HepG2 (cell line): ENCODE measurements around the gene FHIT. TPM values are rescaled to one million over a fixed set of nuclear protein-coding genes. Genes with fewer than 3 reads are reported as not detected.

Experiments used
- ATAC-seq: fragments of 200-7000 bp; cut with Tn5 transposase; 3 replicates; pipeline ENCODE4 v1.9.1; 2020; ENCODE audit warnings: mild to moderate bottlenecking, moderate library complexity
- BruUV-seq: library from RNA; stranded (reverse); fragments of 400-500 nt; replicated peaks from 2 replicates; lab custom pipeline; 2021; lab: Mats Ljungman, UMichigan
- CTCF ChIA-PET: fragments of 300-600 bp; formaldehyde crosslinking; extraction: SDS; loops from one replicate; lab custom pipeline; 2021; ENCODE audit warnings: low total read pairs, inconsistent platforms, low intra/inter-chr PET ratio; lab: Yijun Ruan, JAX
- POLR2A ChIA-PET: fragments of 350-600 bp; sonication (Branson Sonifier 250); formaldehyde crosslinking; loops from one replicate; lab custom pipeline; 2020; ENCODE audit warnings: antibody characterized with exemption, inconsistent platforms; lab: Yijun Ruan, JAX
- DNase-seq: peaks from one replicate; pipeline ENCODE4 v3.0.0-alpha.2; 2015; ENCODE audit warnings: low spot score
- FAIRE-seq: peaks from 3 replicates; lab custom pipeline; 2011; peaks lifted over from hg19 to GRCh38; lab: Jason Lieb, UNC
- H2AFZ ChIP-seq: one replicate; pipeline ENCODE4 v1.6.1; 2011; ENCODE audit warnings: low read length, inconsistent platforms
- H3K27ac ChIP-seq: fragments of 300-600 bp; 3 replicates; pipeline ENCODE4 v1.8.0; 2011; ENCODE audit warnings: mixed run types, mild to moderate bottlenecking, mixed read lengths, low read length, inconsistent platforms; ENCODE audit not compliant: insufficient read depth; ENCODE audit errors: extremely low read length
- H3K27me3 ChIP-seq, 2 experiments: fragments of 200-600 bp in 1 of 2; 2 replicates in 1 of 2; 3 replicates in 1 of 2; pipeline versions ENCODE4 v1.6.0 to v1.8.0; 2011; ENCODE audit warnings: low read length in 2 of 2, mild to moderate bottlenecking in 2 of 2, moderate library complexity in 2 of 2, inconsistent platforms in 1 of 2; ENCODE audit not compliant: insufficient read depth in 2 of 2, control insufficient read depth in 1 of 2
- H3K36me3 ChIP-seq, 2 experiments: fragments of 200-600 bp in 1 of 2; replicated peaks in 1 of 2; 2 replicates in 1 of 2; 3 replicates in 1 of 2; pipeline versions ENCODE4 v1.5.1 to v1.8.0; 2011; ENCODE audit warnings: low read length in 2 of 2, inconsistent platforms in 1 of 2; ENCODE audit not compliant: insufficient read depth in 2 of 2, control insufficient read depth in 1 of 2
- H3K4me1 ChIP-seq: 2 replicates; pipeline ENCODE4 v1.5.1; 2012; ENCODE audit warnings: low read length, inconsistent platforms; ENCODE audit not compliant: insufficient read depth
- H3K4me2 ChIP-seq: 2 replicates; pipeline ENCODE4 v1.6.0; 2011; ENCODE audit warnings: low read depth, low read length, inconsistent platforms
- H3K4me3 ChIP-seq, 3 experiments: fragments of 200-600 bp in 1 of 3; sonication (generic), shearing (Covaris generic) in 1 of 3; replicated peaks in 1 of 3; 2 replicates each; pipeline ENCODE4 v1.5.1; 2011 to 2016; ENCODE audit warnings: low read length in 3 of 3, inconsistent platforms in 2 of 3, low read depth in 2 of 3, mild to moderate bottlenecking in 2 of 3, control low read depth in 1 of 3, mixed read lengths in 1 of 3; ENCODE audit not compliant: insufficient read depth in 1 of 3
- H3K79me2 ChIP-seq: one replicate; pipeline ENCODE4 v1.6.1; 2011; ENCODE audit warnings: low read length, inconsistent platforms; ENCODE audit not compliant: insufficient read depth
- H3K9ac ChIP-seq: 2 replicates; pipeline ENCODE4 v1.6.0; 2011; ENCODE audit warnings: mild to moderate bottlenecking, low read depth, low read length, inconsistent platforms; ENCODE audit not compliant: insufficient read depth
- H3K9me3 ChIP-seq: 2 replicates; pipeline ENCODE4 v1.5.1; 2012; ENCODE audit warnings: mild to moderate bottlenecking, low read length
- H4K20me1 ChIP-seq: 2 replicates; pipeline ENCODE4 v1.6.0; 2011; ENCODE audit warnings: inconsistent platforms, mild to moderate bottlenecking, low read length, moderate library complexity; ENCODE audit not compliant: insufficient read depth
- CEBPG ChIP-seq: IDR thresholded peaks from 2 replicates; pipeline ENCODE4 v1.6.1; 2016
- NCOR1 ChIP-seq: fragments of 200-600 bp; sonication (generic); IDR thresholded peaks from 2 replicates; pipeline ENCODE4 v1.7.0; 2017; ENCODE audit warnings: antibody characterized with exemption, low read length, borderline replicate concordance
- NFIC ChIP-seq: IDR thresholded peaks from 2 replicates; pipeline ENCODE4 v1.6.1; 2012; ENCODE audit warnings: mild to moderate bottlenecking, low read length, inconsistent platforms
- RORA ChIP-seq: sonication (generic); formaldehyde crosslinking; IDR thresholded peaks from 2 replicates; pipeline ENCODE4 v1.5.0; 2020; ENCODE audit warnings: mild to moderate bottlenecking, missing genetic modification reagents, moderate library complexity
- TCF12 ChIP-seq, 2 experiments: fragments of 450-650 bp in 1 of 2; sonication (generic) in 1 of 2; formaldehyde crosslinking in 1 of 2; IDR thresholded peaks; 2 replicates each; pipeline versions ENCODE4 v1.6.1 to v1.8.0; 2017 to 2022; ENCODE audit warnings: antibody characterized with exemption in 1 of 2, mild to moderate bottlenecking in 1 of 2, missing genetic modification reagents in 1 of 2, moderate library complexity in 1 of 2
- TCF7L2 ChIP-seq: IDR thresholded peaks from 2 replicates; pipeline ENCODE4 v1.6.1; 2011; ENCODE audit warnings: mild to moderate bottlenecking, low read depth, low read length, moderate library complexity
- ZFP41 ChIP-seq: sonication (generic); formaldehyde crosslinking; IDR thresholded peaks from 2 replicates; pipeline ENCODE4 v1.4.0; 2020; ENCODE audit warnings: mild to moderate bottlenecking, missing genetic modification reagents, borderline replicate concordance
- ZFYVE20 ChIP-seq: sonication (generic); formaldehyde crosslinking; IDR thresholded peaks from 2 replicates; pipeline ENCODE4 v1.8.0; 2023; ENCODE audit warnings: low read depth, mild to moderate bottlenecking, moderate library complexity, missing genetic modification reagents, borderline replicate concordance
- ZMYM3 ChIP-seq: sonication (generic); formaldehyde crosslinking; IDR thresholded peaks from 2 replicates; pipeline ENCODE4 v1.5.1; 2020; ENCODE audit warnings: mild to moderate bottlenecking, missing genetic modification reagents
- ZSCAN9 ChIP-seq: IDR thresholded peaks from 2 replicates; pipeline ENCODE4 v1.6.1; 2016; ENCODE audit warnings: borderline replicate concordance
- WGBS: methylation state at CpG from one replicate; pipeline ENCODE4 v1.1.6; 2017; ENCODE audit warnings: low lambda C conversion rate; 5-methylcytosine and 5-hydroxymethylcytosine counted together
- in situ Hi-C: cut with HindIII; loops from 2 replicates; pipeline ENCODE4 v1.10.0; 2017; ENCODE audit warnings: low pct_unique_long_range_greater_than_20kb; ENCODE audit not compliant: extremely low pct_ligation_motif_present
- intact Hi-C: fragments of 100-400 bp; cut with micrococcal nuclease; formaldehyde crosslinking; loops from one replicate; pipeline ENCODE4 v1.10.0; 2022; ENCODE audit not compliant: unreplicated experiment
- polyA plus RNA-seq, 8 experiments: library from polyadenylated mRNA; depleted of rRNA in 3 of 8; stranded (reverse) in 7 of 8; unstranded in 1 of 8; fragments of >200 nt; fragmentation: Illumina TruSeq in 4 of 8; extraction: Trizol in 4 of 8; gene quantifications; 2 replicates each; pipeline versions ENCODE4 v1.2.1 to v1.2.3, GENCODE V29; 2011 to 2016; ENCODE audit warnings: low read depth in 4 of 8, missing spikeins in 1 of 8, mixed read lengths in 1 of 8; ENCODE audit not compliant: insufficient read depth in 1 of 8
- total RNA-seq, 5 experiments: library from RNA; depleted of rRNA; stranded (reverse); fragments of >200 nt; fragmentation: Illumina TruSeq; extraction: Trizol; gene quantifications; 2 replicates each; pipeline ENCODE4 v1.2.3, GENCODE V29; 2016; ENCODE audit warnings: low read depth in 1 of 5
- TF ChIP-seq, protein P1 (sequence below): sonication (generic); formaldehyde crosslinking; IDR thresholded peaks from 2 replicates; pipeline ENCODE4 v1.4.0; 2020; ENCODE audit warnings: missing genetic modification reagents, borderline replicate concordance

The FHIT gene
- total and polyA plus RNA-seq, 2 of the 13 experiments (the other 11 are each of a cell fraction or from before 2014, with no cell fraction given), result 4.0 to 4.6 TPM

DNA sequence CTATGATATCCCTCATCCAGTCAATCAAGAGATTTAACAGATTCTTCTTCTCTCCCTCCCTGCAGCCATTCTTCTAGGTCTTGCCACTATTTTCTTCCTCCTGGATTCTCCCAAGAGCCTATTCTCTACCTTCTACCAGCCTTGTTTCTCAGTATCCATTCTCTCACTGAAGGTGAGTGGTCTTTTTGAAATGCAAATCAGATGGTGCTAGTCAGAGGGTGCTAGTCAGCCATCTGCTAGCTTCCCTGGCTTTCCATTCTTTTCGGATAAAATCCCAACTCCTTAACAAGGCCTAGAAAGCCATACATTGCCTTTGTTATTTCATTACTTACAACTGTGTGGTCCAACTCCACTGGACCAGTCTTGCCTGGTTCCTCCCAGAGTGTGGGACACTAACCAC is 1467.1 kb downstream of the FHIT start (continued):
- TF ChIP-seq, protein P1, sequence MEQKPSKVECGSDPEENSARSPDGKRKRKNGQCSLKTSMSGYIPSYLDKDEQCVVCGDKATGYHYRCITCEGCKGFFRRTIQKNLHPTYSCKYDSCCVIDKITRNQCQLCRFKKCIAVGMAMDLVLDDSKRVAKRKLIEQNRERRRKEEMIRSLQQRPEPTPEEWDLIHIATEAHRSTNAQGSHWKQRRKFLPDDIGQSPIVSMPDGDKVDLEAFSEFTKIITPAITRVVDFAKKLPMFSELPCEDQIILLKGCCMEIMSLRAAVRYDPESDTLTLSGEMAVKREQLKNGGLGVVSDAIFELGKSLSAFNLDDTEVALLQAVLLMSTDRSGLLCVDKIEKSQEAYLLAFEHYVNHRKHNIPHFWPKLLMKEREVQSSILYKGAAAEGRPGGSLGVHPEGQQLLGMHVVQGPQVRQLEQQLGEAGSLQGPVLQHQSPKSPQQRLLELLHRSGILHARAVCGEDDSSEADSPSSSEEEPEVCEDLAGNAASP (CRISPR knock-in tag), result no peak
- TF ChIP-seq ZMYM3 (no peak), NCOR1 (no peak), RORA (CRISPR knock-in tag) (no peak), CEBPG (CRISPR knock-in tag) (no peak), TCF12 (IDR thresholded peaks at IDR 0.05) (no peak), TCF12 (CRISPR knock-in tag; IDR thresholded peaks at IDR 0.05) (no peak), ZFYVE20 (CRISPR knock-in tag) (no peak)

DNA sequence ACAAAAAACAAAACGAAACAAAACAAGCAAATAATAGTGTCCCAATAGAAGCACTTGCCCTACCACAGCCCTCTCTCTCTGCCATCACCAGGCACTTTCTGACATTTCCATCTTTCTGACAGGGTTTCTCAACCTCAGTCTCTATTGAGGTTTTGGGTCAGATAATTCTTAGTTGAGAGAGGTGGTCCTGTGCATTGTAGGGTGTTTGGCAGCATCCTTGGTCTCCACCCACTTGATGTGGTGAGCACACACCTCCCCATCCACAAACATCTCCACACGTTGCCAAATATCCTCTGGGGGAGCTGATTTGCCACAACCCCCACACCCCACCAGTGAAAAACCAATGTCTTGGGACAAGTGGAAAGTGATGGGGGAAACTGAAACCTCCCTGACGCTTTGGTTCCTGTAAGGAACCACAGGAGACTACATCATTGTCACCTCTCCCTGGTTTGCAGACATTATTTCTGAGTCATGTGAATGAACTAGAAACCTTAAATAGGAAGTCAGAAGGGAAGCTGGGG is 1467.7 kb downstream of the FHIT start:
- FAIRE-seq, result no peak

More for the DNA sequence above, 1467.7 kb downstream of the FHIT start:
- H3K36me3 ChIP-seq, result no peaks in the 10 kb centered on the region
- ChIA-PET POLR2A (no interaction called here), CTCF (no interaction called here)
- H4K20me1 ChIP-seq, result no peaks in the 10 kb centered on the region
- no peaks in the 10 kb centered on the region for H3K9me3 ChIP-seq
- no peak overlapping the region for H3K4me3 ChIP-seq
- H3K79me2 ChIP-seq, result no peaks in the 10 kb centered on the region
- in situ Hi-C loops (no loop called here), intact Hi-C loops (no loop called here)
- no peaks in the 10 kb centered on the region for H3K27me3 ChIP-seq
- no peak overlapping the region for H3K4me2 ChIP-seq
- WGBS, result 12% methylated on average over 3 of the region's 3 CpGs
- H3K9ac ChIP-seq, result no peak overlapping the region
- BruUV-seq, result no TSS peak
- no peak overlapping the region for H2AFZ ChIP-seq
- H3K4me1 ChIP-seq, result no peaks in the 10 kb centered on the region
- DNase-seq, result no peak
- ATAC-seq, result no peak
- TF ChIP-seq TCF7L2 (no peak), ZFP41 (CRISPR knock-in tag) (no peak), ZSCAN9 (CRISPR knock-in tag) (no peak), NFIC (no peak)
- no peak overlapping the region for H3K27ac ChIP-seq
